Measurements from ENCODE around the gene GFPT1. TPM values are rescaled to one million over a fixed set of nuclear protein-coding genes. Genes with fewer than 3 reads are reported as not detected.
A peak's percentile ranks its signal among the peaks of the same experiment; 100 is the strongest.

Gene GFPT1
- total RNA-seq, 3 donors from 2014 or later, result 26.7 to 46.0 (median 45.2) TPM

GRCh38 chr2:69376403-69376802 is 10.6 kb downstream of the GFPT1 start:
- H3K4me1 ChIP-seq, result no peaks in the 10 kb centered on the region
- H3K4me3 ChIP-seq, result no peak overlapping the region
- no peaks in the 10 kb centered on the region for H3K27me3 ChIP-seq
- H3K36me3 ChIP-seq, result no peaks in the 10 kb centered on the region
- H3K9me3 ChIP-seq, result no peaks in the 10 kb centered on the region
- intact Hi-C loops (cut with DNase I; ENCODE audit: low total_unique reads), result no loop called here
- TF ChIP-seq CTCF (IDR thresholded peaks at IDR 0.05), result no peak
- no peak for TF ChIP-seq POLR2A (IDR thresholded peaks at IDR 0.05)
- TF ChIP-seq POLR2AphosphoS5 (IDR thresholded peaks at IDR 0.05), result no peak
- H3K27ac ChIP-seq, result no peak overlapping the region
- DNase-seq (ENCODE audit: low spot score in 2 of 2), result no peak

DNA sequence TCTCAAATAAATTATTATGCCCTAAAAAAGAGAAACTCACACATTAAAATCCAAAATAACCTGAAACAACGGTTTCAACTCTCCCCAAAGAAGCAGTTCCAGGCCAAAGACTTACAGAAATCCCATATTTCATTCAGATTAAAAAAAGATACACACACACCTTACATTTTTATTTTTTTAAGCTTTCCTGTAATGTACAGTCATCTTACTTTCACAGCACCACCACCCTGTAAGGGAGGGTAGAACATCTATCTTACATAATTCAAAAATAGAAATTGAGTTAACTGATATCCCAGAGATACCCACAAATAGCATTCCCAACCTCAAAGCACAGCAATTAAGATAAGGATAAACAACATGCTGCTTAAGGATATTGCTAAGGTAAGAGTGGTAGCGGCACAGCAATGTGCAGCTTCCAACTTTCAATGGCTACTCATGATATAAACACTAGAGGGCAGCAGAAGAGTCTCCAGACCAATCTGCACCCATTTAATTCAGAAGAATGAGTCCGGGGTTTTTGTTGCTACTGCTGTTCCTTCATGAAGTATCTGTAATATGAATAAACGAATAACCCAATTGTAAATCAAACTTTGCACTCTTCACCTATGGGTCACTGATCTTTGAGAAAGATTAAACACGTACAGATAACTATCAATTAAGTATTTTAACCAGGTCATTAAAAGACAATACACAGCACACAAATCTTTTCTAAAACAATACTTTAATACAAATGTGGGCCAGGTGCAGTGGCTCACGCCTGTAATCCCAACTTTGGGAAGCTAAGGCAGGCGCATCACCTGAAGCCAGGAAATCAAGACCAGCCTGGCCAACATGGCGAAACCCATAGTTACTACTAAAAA is 11.3 kb downstream of the GFPT1 start:
- DNase-seq (ENCODE audit: low spot score in 2 of 2), result no peak
- no peaks in the 10 kb centered on the region for H3K4me1 ChIP-seq
- intact Hi-C loops (cut with DNase I; ENCODE audit: low total_unique reads), result no loop called here
- no peak overlapping the region for H3K27ac ChIP-seq
- no peaks in the 10 kb centered on the region for H3K9me3 ChIP-seq
- peak in 1 of 3 donors; percentile 12 for TF ChIP-seq CTCF (IDR thresholded peaks at IDR 0.05)
- no peak for TF ChIP-seq POLR2A (IDR thresholded peaks at IDR 0.05)
- no peaks in the 10 kb centered on the region for H3K27me3 ChIP-seq
- no peak overlapping the region for H3K4me3 ChIP-seq
- H3K36me3 ChIP-seq, result no peaks in the 10 kb centered on the region

GRCh38 chr2:69372767-69373166 is 14.3 kb downstream of the GFPT1 start:
- no peak overlapping the region for H3K4me3 ChIP-seq

DNA sequence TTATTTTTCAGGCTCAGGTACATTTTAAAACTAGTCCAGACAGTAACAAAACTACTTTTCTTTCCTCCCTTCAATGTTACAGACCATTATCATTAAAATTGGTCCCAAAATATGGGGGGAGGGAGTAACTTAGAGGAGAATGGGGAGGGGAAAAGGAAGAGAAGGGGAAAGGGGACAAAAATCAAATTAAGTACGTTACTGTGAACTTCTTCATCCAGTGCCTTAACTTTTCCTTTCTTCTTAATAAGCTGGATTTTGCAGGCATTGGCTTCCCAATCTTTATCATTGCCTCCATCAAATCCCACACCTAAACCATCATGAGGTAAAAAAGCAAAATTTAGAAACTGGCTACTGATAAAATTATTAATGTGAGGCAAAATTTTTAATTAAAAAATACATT is 17.2 kb downstream of the GFPT1 start:
- H3K4me3 ChIP-seq, result no peak overlapping the region
- H3K27ac ChIP-seq, result no peak overlapping the region
- no peaks in the 10 kb centered on the region for H3K27me3 ChIP-seq
- TF ChIP-seq POLR2A (IDR thresholded peaks at IDR 0.05) (no peak), CTCF (IDR thresholded peaks at IDR 0.05) (no peak), POLR2AphosphoS5 (IDR thresholded peaks at IDR 0.05) (no peak)
- H3K4me1 ChIP-seq, result no peaks in the 10 kb centered on the region
- intact Hi-C loops (cut with DNase I; ENCODE audit: low total_unique reads), result no loop called here
- H3K36me3 ChIP-seq, result peaks cover 7% of the 10 kb centered on the region
- H3K9me3 ChIP-seq, result no peaks in the 10 kb centered on the region
- no peak for DNase-seq (ENCODE audit: low spot score in 2 of 2)

More at GRCh38 chr2:69372767-69373166, 14.3 kb downstream of the GFPT1 start:
- intact Hi-C loops (cut with DNase I; ENCODE audit: low total_unique reads), result no loop called here
- Histone ChIP-seq H3K9me3 (no peaks in the 10 kb centered on the region), H3K36me3 (peaks cover 7% of the 10 kb centered on the region), H3K27me3 (no peaks in the 10 kb centered on the region), H3K4me1 (no peaks in the 10 kb centered on the region), H3K27ac (no peak overlapping the region)
- no peak for DNase-seq (ENCODE audit: low spot score in 2 of 2)
- TF ChIP-seq CTCF (IDR thresholded peaks at IDR 0.05) (no peak), POLR2AphosphoS5 (IDR thresholded peaks at IDR 0.05) (no peak), POLR2A (IDR thresholded peaks at IDR 0.05) (no peak)

DNA sequence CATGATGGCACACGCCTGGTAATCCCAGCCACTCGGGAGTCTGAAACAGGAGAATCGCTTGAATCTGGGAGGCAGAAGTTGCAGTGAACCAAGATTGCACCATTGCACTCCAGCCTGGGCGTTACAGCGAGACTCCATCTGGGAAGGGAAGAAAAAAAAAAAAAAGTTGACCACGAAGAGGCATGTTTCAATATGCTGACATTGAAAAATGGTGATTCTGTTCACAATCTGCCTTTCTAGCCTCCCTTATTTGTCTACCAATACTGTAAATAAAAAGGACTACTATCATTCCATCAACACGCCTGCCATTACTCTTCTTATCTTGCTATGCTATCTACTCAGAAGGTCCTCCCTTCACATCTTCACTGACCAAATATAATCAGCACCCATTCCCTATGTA is 18.4 kb downstream of the GFPT1 start:
- DNase-seq (ENCODE audit: low spot score in 2 of 2), result no peak
- Histone ChIP-seq H3K27ac (no peak overlapping the region), H3K9me3 (no peaks in the 10 kb centered on the region), H3K27me3 (no peaks in the 10 kb centered on the region), H3K36me3 (peaks cover 7% of the 10 kb centered on the region), H3K4me3 (no peak overlapping the region), H3K4me1 (no peaks in the 10 kb centered on the region)
- TF ChIP-seq POLR2A (IDR thresholded peaks at IDR 0.05) (no peak), POLR2AphosphoS5 (IDR thresholded peaks at IDR 0.05) (no peak), CTCF (IDR thresholded peaks at IDR 0.05) (no peak)
- intact Hi-C loops (cut with DNase I; ENCODE audit: low total_unique reads), result no loop called here
